Glutamatergic neuron (in vitro differentiated cells): ENCODE data around the gene KRTAP4-1. TPM values are rescaled to one million over a fixed set of nuclear protein-coding genes. Genes with fewer than 3 reads are reported as not detected.
A peak's percentile ranks its signal among the peaks of the same experiment; 100 is the strongest.
"Not testable (repeated sequence)": the region's sequence is repeated elsewhere in the genome, so short reads cannot be mapped to it uniquely, and the experiment has no call there.

Experiments used
- DNase-seq: peaks from one replicate; pipeline ENCODE4 v3.0.0; 2022
- H3K27ac Mint-ChIP-seq: one replicate; pipeline ENCODE4 v1.8.0; 2020; ENCODE audit warnings: mild to moderate bottlenecking, mixed read lengths, inconsistent platforms; ENCODE audit not compliant: unreplicated experiment
- H3K27me3 Mint-ChIP-seq: one replicate; pipeline ENCODE4 v1.8.0; 2020; ENCODE audit warnings: mild to moderate bottlenecking, moderate library complexity, mixed read lengths, inconsistent platforms; ENCODE audit not compliant: unreplicated experiment
- H3K36me3 Mint-ChIP-seq: one replicate; pipeline ENCODE4 v1.8.0; 2020; ENCODE audit warnings: mild to moderate bottlenecking, mixed read lengths, inconsistent platforms; ENCODE audit not compliant: unreplicated experiment
- H3K4me1 Mint-ChIP-seq: one replicate; pipeline ENCODE4 v1.8.0; 2020; ENCODE audit warnings: mild to moderate bottlenecking, low read depth, mixed read lengths, inconsistent platforms; ENCODE audit not compliant: unreplicated experiment
- H3K4me3 Mint-ChIP-seq: one replicate; pipeline ENCODE4 v1.8.0; 2020; ENCODE audit warnings: mild to moderate bottlenecking, mixed read lengths, inconsistent platforms; ENCODE audit not compliant: unreplicated experiment
- H3K9me3 Mint-ChIP-seq: one replicate; pipeline ENCODE4 v1.8.0; 2020; ENCODE audit warnings: mild to moderate bottlenecking, moderate library complexity, mixed read lengths, inconsistent platforms; ENCODE audit not compliant: unreplicated experiment
- CTCF ChIP-seq: fragments of 200-600 bp; sonication (generic); IDR thresholded peaks from one replicate; pipeline ENCODE4 v1.5.0; 2021; ENCODE audit not compliant: partially characterized antibody, unreplicated experiment
- total RNA-seq: library from RNA; stranded (reverse); fragmentation: NEBNext Ultra II Directional; extraction: Animal tissue kit (Norgen Biotek cat#: 25700); gene quantifications from one replicate; pipeline ENCODE4 v1.2.1, GENCODE V29; 2021; ENCODE audit not compliant: unreplicated experiment

The KRTAP4-1 gene
- total RNA-seq, 1 donor from 2014 or later, result not detected

DNA sequence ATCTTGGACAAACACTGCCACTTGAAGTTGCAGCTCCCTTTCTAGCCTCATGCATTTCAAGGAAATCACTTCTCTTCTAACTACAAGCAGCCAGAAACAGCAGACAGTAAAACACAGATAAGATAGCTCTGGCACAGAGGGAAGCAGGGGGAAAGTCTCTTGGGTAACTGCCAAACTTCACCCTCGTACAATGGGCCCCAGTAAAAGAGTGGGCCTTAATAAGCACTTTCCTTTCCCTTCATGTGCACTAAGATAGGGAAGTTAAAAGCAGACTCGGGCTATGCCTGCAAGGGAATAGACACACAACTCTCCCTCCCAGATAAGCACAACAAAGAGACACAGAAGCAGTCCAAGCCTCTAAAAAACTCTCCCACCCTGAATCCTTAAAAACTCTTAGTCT is 30.9 kb downstream of the KRTAP4-1 start:
- Mint-ChIP-seq H3K4me3 (no peak overlapping the region), H3K9me3 (peaks cover 5% of the 10 kb centered on the region), H3K27ac (no peak overlapping the region), H3K4me1 (no peaks in the 10 kb centered on the region), H3K27me3 (peaks cover 8% of the 10 kb centered on the region), H3K36me3 (peaks cover 4% of the 10 kb centered on the region)
- TF ChIP-seq CTCF, result no peak
- DNase-seq, result no peak

- no peak overlapping the region for H3K27ac Mint-ChIP-seq
Measured at GRCh38 chr17:41151525-41151924, 33.2 kb downstream of the KRTAP4-1 start.

GRCh38 chr17:41150026-41150425 is 34.7 kb downstream of the KRTAP4-1 start:
- H3K36me3 Mint-ChIP-seq, result peaks cover 4% of the 10 kb centered on the region
- no peak overlapping the region for H3K27ac Mint-ChIP-seq
- no peaks in the 10 kb centered on the region for H3K4me1 Mint-ChIP-seq
- H3K27me3 Mint-ChIP-seq, result peaks cover 8% of the 10 kb centered on the region
- H3K9me3 Mint-ChIP-seq, result peaks cover 8% of the 10 kb centered on the region
- no peak overlapping the region for H3K4me3 Mint-ChIP-seq
- no peak for DNase-seq
- TF ChIP-seq CTCF, result no peak

More at GRCh38 chr17:41151525-41151924, 33.2 kb downstream of the KRTAP4-1 start:
- Mint-ChIP-seq H3K9me3 (peaks cover 8% of the 10 kb centered on the region), H3K27me3 (peaks cover 8% of the 10 kb centered on the region), H3K36me3 (peaks cover 4% of the 10 kb centered on the region), H3K4me3 (no peak overlapping the region), H3K4me1 (no peaks in the 10 kb centered on the region)
- DNase-seq, result no peak
- no peak for TF ChIP-seq CTCF

DNA sequence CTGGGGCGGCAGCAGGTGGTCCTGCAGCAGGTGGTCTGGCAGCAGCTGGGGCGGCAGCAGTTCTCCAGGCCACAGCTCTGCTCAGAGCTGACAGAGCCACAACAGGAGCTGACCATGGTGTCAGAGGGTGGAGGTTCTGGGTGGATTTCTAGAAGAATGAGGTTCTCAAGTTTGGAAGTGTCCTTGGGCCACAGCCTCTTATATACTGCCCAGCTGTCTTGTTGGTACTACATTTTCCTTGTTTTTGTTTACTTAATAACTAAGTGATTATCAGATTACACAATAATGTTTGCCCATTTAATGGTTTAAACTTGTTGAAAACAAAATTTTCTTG is 35.1 kb downstream of the KRTAP4-1 start, which contains the start of gene KRTAP4-5:
Gene KRTAP4-5 (minus strand): TSS at position 174 of the 334 bp plus-strand sequence. CDS start 58 bp downstream, at position 116.
- Mint-ChIP-seq H3K4me3 (no peak within 1 kb of the TSS), H3K36me3 (peaks cover 4% of the 10 kb centered on the region), H3K4me1 (no peaks in the 10 kb centered on the region), H3K27ac (peak within 1 kb of the TSS; percentile 23), H3K9me3 (peaks cover 8% of the 10 kb centered on the region), H3K27me3 (peaks cover 8% of the 10 kb centered on the region)
- no peak for TF ChIP-seq CTCF
- no peak for DNase-seq

DNA sequence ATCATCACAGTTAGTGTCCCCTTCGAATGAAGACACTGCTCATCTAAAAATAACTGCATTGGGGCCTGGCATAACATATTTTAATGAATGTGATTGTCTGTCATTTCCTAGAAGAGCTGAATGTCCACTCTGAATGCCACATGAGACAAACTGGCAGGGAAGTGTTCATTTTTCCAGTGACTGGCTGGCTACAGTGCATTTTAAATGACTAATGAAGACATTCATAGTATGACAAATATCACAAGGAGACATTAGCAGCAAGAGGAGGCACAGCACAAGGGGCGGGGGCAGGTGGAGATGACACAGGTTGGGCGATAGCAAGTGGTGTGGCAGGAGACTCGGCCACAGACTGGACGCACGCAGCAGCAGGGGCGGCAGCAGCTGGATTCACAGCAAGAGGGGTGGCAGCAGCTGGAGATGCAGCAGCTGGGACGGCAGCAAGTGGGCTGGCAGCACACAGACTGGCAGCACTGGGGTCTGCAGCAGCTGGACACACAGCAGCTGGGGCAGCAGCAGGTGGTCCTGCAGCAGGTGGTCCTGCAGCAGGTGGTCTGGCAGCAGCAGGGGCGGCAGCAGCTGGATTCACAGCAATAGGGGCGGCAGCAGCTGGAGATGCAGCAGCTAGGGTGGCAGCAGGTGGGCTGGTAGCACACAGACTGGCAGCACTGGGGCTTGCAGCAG is 35.6 kb downstream of the KRTAP4-1 start:
- DNase-seq, result peak; percentile 22
- H3K4me3 Mint-ChIP-seq, H3K9me3 Mint-ChIP-seq, H3K36me3 Mint-ChIP-seq, H3K4me1 Mint-ChIP-seq, H3K27me3 Mint-ChIP-seq: not testable (repeated sequence)
- H3K27ac Mint-ChIP-seq, result peak overlapping the region; percentile 23
